NCI-H774 (cell line): Measurements from ENCODE around the gene ERFE.

ENCODE experiments used
- DNase-seq: peaks from one replicate; lab custom pipeline; 2025; lab: John Stamatoyannopoulos, UW

Gene ERFE

GRCh38 chr2:238126338-238126737 lies 32.4 kb upstream of the ERFE start:
- DNase-seq = no peak

- DNase-seq = no peak
These were observed 32.0 kb upstream of the ERFE start for GRCh38 chr2:238126775-238127164.

- no peak for DNase-seq
These were observed 31.4 kb upstream of the ERFE start for GRCh38 chr2:238127165-238128060.

GRCh38 chr2:238128061-238128440 lies 30.7 kb upstream of the ERFE start:
- DNase-seq = no peak

- no peak for DNase-seq
These were observed 30.2 kb upstream of the ERFE start for GRCh38 chr2:238128534-238129001.

GRCh38 chr2:238129166-238130010 lies 29.4 kb upstream of the ERFE start:
- no peak for DNase-seq

- DNase-seq = no peak
These were observed 28.6 kb upstream of the ERFE start for GRCh38 chr2:238130111-238130695.

- DNase-seq = no peak
These were observed 27.8 kb upstream of the ERFE start for GRCh38 chr2:238130696-238131628.

GRCh38 chr2:238131761-238132462 lies 26.9 kb upstream of the ERFE start:
- no peak for DNase-seq

- no peak for DNase-seq
These were observed 26.0 kb upstream of the ERFE start for GRCh38 chr2:238132463-238133450.

- no peak for DNase-seq
These were observed 25.0 kb upstream of the ERFE start for GRCh38 chr2:238133499-238134392.

- no peak for DNase-seq
These were observed 24.4 kb upstream of the ERFE start for GRCh38 chr2:238134393-238134785.

- no peak for DNase-seq
These were observed 23.1 kb upstream of the ERFE start for GRCh38 chr2:238135601-238136150.

GRCh38 chr2:238136820-238137537 lies 21.8 kb upstream of the ERFE start:
- DNase-seq = no peak

- no peak for DNase-seq
These were observed 20.9 kb upstream of the ERFE start for GRCh38 chr2:238137885-238138284.

- DNase-seq = no peak
These were observed 20.2 kb upstream of the ERFE start, which contains the start of gene KLHL30 for GRCh38 chr2:238138331-238139195. Gene KLHL30 (plus strand): TSS chr2:238138668. CDS start chr2:238140755, 2,087 bp downstream.
